H1 (cell line): ENCODE measurements around the gene DAG1. TPM values are rescaled to one million over a fixed set of nuclear protein-coding genes. Genes with fewer than 3 reads are reported as not detected.

ENCODE experiments used
- CTCF ChIA-PET: fragments of 300-600 bp; sonication (Branson Sonifier 250); formaldehyde crosslinking; loops from one replicate; lab custom pipeline; 2021; ENCODE audit not compliant: partially characterized antibody; lab: Charles Lee
- POLR2A ChIA-PET: fragments of 300-600 bp; sonication (Branson Sonifier 250); formaldehyde crosslinking; loops from one replicate; lab custom pipeline; 2021; ENCODE audit warnings: inconsistent platforms; ENCODE audit not compliant: partially characterized antibody; lab: Charles Lee
- DNase-seq, 2 experiments: peaks; one replicate each; pipeline versions ENCODE4 v3.0.0 to v3.0.0-alpha.2; 2010 to 2022; ENCODE audit warnings: low spot score in 2 of 2, low read depth in 1 of 2, mixed read lengths in 1 of 2
- FAIRE-seq: peaks from 2 replicates; lab custom pipeline; 2011; peaks lifted over from hg19 to GRCh38; lab: Jason Lieb, UNC
- H2AFZ ChIP-seq: 2 replicates; pipeline ENCODE4 v1.8.1; 2012; ENCODE audit warnings: low read length, inconsistent platforms
- H2AK5ac ChIP-seq: 2 replicates; pipeline ENCODE4 v1.6.1; 2013; ENCODE audit warnings: low read depth, low read length
- H2BK120ac ChIP-seq: replicated peaks from 2 replicates; pipeline ENCODE3; 2013; ENCODE audit warnings: low read depth, low read length, inconsistent platforms
- H2BK12ac ChIP-seq: 2 replicates; pipeline ENCODE4 v1.6.1; 2013; ENCODE audit warnings: low read depth, low read length
- H2BK15ac ChIP-seq: 2 replicates; pipeline ENCODE4 v1.6.1; 2013; ENCODE audit warnings: low read length
- H2BK20ac ChIP-seq: 2 replicates; pipeline ENCODE4 v1.6.1; 2013; ENCODE audit warnings: low read length
- H2BK5ac ChIP-seq: 2 replicates; pipeline ENCODE4 v1.6.1; 2013; ENCODE audit warnings: low read depth, low read length
- H3K14ac ChIP-seq: 2 replicates; pipeline ENCODE4 v1.6.1; 2013; ENCODE audit warnings: inconsistent platforms; ENCODE audit not compliant: insufficient read length
- H3K18ac ChIP-seq: 2 replicates; pipeline ENCODE4 v1.6.1; 2013; ENCODE audit warnings: low read length; ENCODE audit errors: extremely low read depth
- H3K23ac ChIP-seq: 2 replicates; pipeline ENCODE4 v1.6.1; 2013; ENCODE audit warnings: inconsistent platforms; ENCODE audit not compliant: insufficient read length
- H3K23me2 ChIP-seq: 2 replicates; pipeline ENCODE4 v1.6.1; 2013; ENCODE audit warnings: low read depth, low read length
- H3K27ac ChIP-seq: 2 replicates; pipeline ENCODE4 v1.6.1; 2011; ENCODE audit warnings: low read depth, low read length, inconsistent platforms
- H3K27me3 ChIP-seq, 4 experiments: replicated peaks in 1 of 4; 1 replicate in 1 of 4; 2 replicates in 3 of 4; pipeline versions ENCODE4 v1.6.1 to v1.8.1; 2011 to 2013; ENCODE audit warnings: low read length in 3 of 4, mild to moderate bottlenecking in 3 of 4, inconsistent platforms in 2 of 4, mixed read lengths in 2 of 4, moderate library complexity in 1 of 4; ENCODE audit not compliant: control insufficient read depth in 3 of 4, insufficient read depth in 3 of 4; ENCODE audit errors: extremely low read depth in 1 of 4
- H3K36me3 ChIP-seq, 4 experiments: 2 replicates each; pipeline versions ENCODE4 v1.6.1 to v1.8.1; 2011 to 2013; ENCODE audit warnings: mild to moderate bottlenecking in 4 of 4, low read length in 3 of 4, moderate library complexity in 2 of 4, control low read depth in 1 of 4, inconsistent platforms in 1 of 4; ENCODE audit not compliant: insufficient read depth in 4 of 4, control insufficient read depth in 2 of 4
- H3K4ac ChIP-seq: replicated peaks from 2 replicates; pipeline ENCODE3; 2013; ENCODE audit warnings: low read length, low read depth, mixed read lengths, inconsistent platforms; ENCODE audit not compliant: insufficient read length
- H3K4me1 ChIP-seq, 4 experiments: replicated peaks in 1 of 4; 1 replicate in 1 of 4; 2 replicates in 3 of 4; pipeline versions ENCODE4 v1.6.1 to v1.8.1; 2011 to 2013; ENCODE audit warnings: low read length in 3 of 4, inconsistent platforms in 2 of 4, mixed read lengths in 1 of 4; ENCODE audit not compliant: insufficient read depth in 4 of 4, control insufficient read depth in 3 of 4
- H3K4me2 ChIP-seq, 2 experiments: 2 replicates each; pipeline versions ENCODE4 v1.6.1 to v1.8.1; 2011 to 2013; ENCODE audit warnings: low read depth in 2 of 2, low read length in 2 of 2, control low read depth in 1 of 2, inconsistent platforms in 1 of 2, mild to moderate bottlenecking in 1 of 2; ENCODE audit not compliant: insufficient read depth in 1 of 2
- H3K4me3 ChIP-seq, 4 experiments: fragments of 200-600, 300-600 bp in 1 of 4; sonication (generic), shearing (Covaris generic), sonication (Bioruptor Twin) in 1 of 4; 2 replicates each; pipeline versions ENCODE4 v1.5.1 to v1.8.1; 2011 to 2016; ENCODE audit warnings: low read length in 4 of 4, low read depth in 3 of 4, control low read depth in 2 of 4, inconsistent platforms in 2 of 4, mild to moderate bottlenecking in 2 of 4, mixed read lengths in 1 of 4, moderate library complexity in 1 of 4; ENCODE audit not compliant: insufficient read depth in 2 of 4; ENCODE audit errors: extremely low read depth in 1 of 4
- H3K56ac ChIP-seq: replicated peaks from 2 replicates; pipeline ENCODE3; 2013; ENCODE audit warnings: low read depth, mild to moderate bottlenecking, mixed read lengths, low read length, inconsistent platforms; ENCODE audit not compliant: insufficient read length
- H3K79me1 ChIP-seq: 2 replicates; pipeline ENCODE4 v1.6.1; 2013; ENCODE audit warnings: low read depth, low read length, control low read depth
- H3K79me2 ChIP-seq, 2 experiments: 2 replicates each; pipeline versions ENCODE4 v1.6.1 to v1.8.1; 2012 to 2013; ENCODE audit warnings: low read length in 2 of 2, mild to moderate bottlenecking in 2 of 2, inconsistent platforms in 1 of 2; ENCODE audit not compliant: insufficient read depth in 2 of 2, control insufficient read depth in 1 of 2
- H3K9ac ChIP-seq, 4 experiments: replicated peaks in 1 of 4; 1 replicate in 1 of 4; 2 replicates in 3 of 4; pipeline versions ENCODE4 v1.6.1 to v1.8.1; 2011 to 2013; ENCODE audit warnings: low read depth in 3 of 4, low read length in 3 of 4, control low read depth in 2 of 4, mild to moderate bottlenecking in 2 of 4, moderate library complexity in 2 of 4, inconsistent platforms in 1 of 4; ENCODE audit errors: extremely low read depth in 1 of 4
- H3K9me3 ChIP-seq, 2 experiments: 2 replicates each; pipeline versions ENCODE4 v1.6.1 to v1.8.1; 2012 to 2013; ENCODE audit warnings: mild to moderate bottlenecking in 2 of 2, moderate library complexity in 2 of 2, control low read depth in 1 of 2, inconsistent platforms in 1 of 2, low read depth in 1 of 2, low read length in 1 of 2, mixed read lengths in 1 of 2; ENCODE audit not compliant: insufficient read depth in 2 of 2
- H4K20me1 ChIP-seq, 2 experiments: replicated peaks in 1 of 2; 2 replicates each; pipeline versions ENCODE3 to v1.8.1; 2011 to 2013; ENCODE audit warnings: inconsistent platforms in 2 of 2, low read length in 2 of 2, mild to moderate bottlenecking in 1 of 2; ENCODE audit not compliant: insufficient read depth in 2 of 2, control insufficient read depth in 1 of 2
- H4K5ac ChIP-seq: 2 replicates; pipeline ENCODE4 v1.6.1; 2013; ENCODE audit warnings: low read length, low read depth, mixed read lengths, inconsistent platforms; ENCODE audit not compliant: insufficient read length
- H4K8ac ChIP-seq: 2 replicates; pipeline ENCODE4 v1.8.0; 2013; ENCODE audit warnings: mild to moderate bottlenecking, moderate library complexity, low read length, inconsistent platforms; ENCODE audit not compliant: insufficient read depth; ENCODE audit errors: extremely low read depth
- H4K91ac ChIP-seq: replicated peaks from 2 replicates; pipeline ENCODE3; 2013; ENCODE audit warnings: low read length, mixed read lengths, inconsistent platforms; ENCODE audit not compliant: insufficient read length
- CTCF ChIP-seq, 3 experiments: IDR thresholded peaks; 1 replicate in 2 of 3; 2 replicates in 1 of 3; pipeline versions ENCODE4 v1.5.1 to v1.6.1; 2011; ENCODE audit warnings: low read length in 3 of 3, mild to moderate bottlenecking in 3 of 3, inconsistent platforms in 2 of 3, low read depth in 1 of 3, moderate library complexity in 1 of 3; ENCODE audit not compliant: insufficient read depth in 1 of 3; ENCODE audit errors: control extremely low read depth in 1 of 3
- JUND ChIP-seq: IDR thresholded peaks from 2 replicates; pipeline ENCODE4 v1.6.1; 2011; ENCODE audit warnings: mild to moderate bottlenecking, improper control_type of control experiment, low read length
- KDM4A ChIP-seq: IDR thresholded peaks from one replicate; pipeline ENCODE4 v1.7.1; 2012; ENCODE audit warnings: low read depth, mild to moderate bottlenecking, moderate library complexity, low read length, inconsistent platforms; ENCODE audit not compliant: severe bottlenecking
- NRF1 ChIP-seq: IDR thresholded peaks from 2 replicates; pipeline ENCODE4 v1.6.1; 2011; ENCODE audit warnings: mild to moderate bottlenecking, low read depth, low read length, improper control_type of control experiment
- PHF8 ChIP-seq: fragments of 200-600 bp; sonication (generic); conservative IDR thresholded peaks from 2 replicates; pipeline ENCODE4 v1.7.1; 2012; ENCODE audit warnings: low read depth, mild to moderate bottlenecking, inconsistent platforms, low read length, moderate library complexity
- POU5F1 ChIP-seq: IDR thresholded peaks from 2 replicates; pipeline ENCODE4 v1.6.1; 2011; ENCODE audit warnings: low read depth, mild to moderate bottlenecking, low read length, moderate library complexity
- RAD21 ChIP-seq, 2 experiments: IDR thresholded peaks in 1 of 2; conservative IDR thresholded peaks in 1 of 2; 2 replicates each; pipeline ENCODE4 v1.6.1; 2011; ENCODE audit warnings: low read depth in 2 of 2, low read length in 2 of 2, improper control_type of control experiment in 1 of 2, inconsistent platforms in 1 of 2, mild to moderate bottlenecking in 1 of 2, moderate library complexity in 1 of 2
- SP4 ChIP-seq: IDR thresholded peaks from 2 replicates; pipeline ENCODE4 v1.6.1; 2012; ENCODE audit warnings: low read length, inconsistent platforms
- TBP ChIP-seq: IDR thresholded peaks from 2 replicates; pipeline ENCODE4 v1.6.1; 2011; ENCODE audit warnings: low read depth, low read length, improper control_type of control experiment
- TCF12 ChIP-seq: IDR thresholded peaks from 2 replicates; pipeline ENCODE4 v1.6.1; 2011; ENCODE audit warnings: low read depth, mild to moderate bottlenecking, low read length
- TEAD4 ChIP-seq: IDR thresholded peaks from 2 replicates; pipeline ENCODE4 v1.6.1; 2012; ENCODE audit warnings: low read depth, low read length, inconsistent platforms, mixed read lengths
- ZNF274 ChIP-seq: IDR thresholded peaks from 2 replicates; pipeline ENCODE4 v1.7.0; 2012; ENCODE audit warnings: low read length, borderline replicate concordance; ENCODE audit errors: extremely low read depth
- WGBS, 2 experiments: shearing (Covaris generic) in 1 of 2; methylation state at CpG; one replicate each; pipeline versions ENCODE4 v1.1.6 to v1.1.7; 2013 to 2015; ENCODE audit warnings: low lambda C conversion rate in 2 of 2, mixed read lengths in 2 of 2, inconsistent platforms in 1 of 2, low coverage in 1 of 2, missing lambda C conversion rate in 1 of 2; ENCODE audit not compliant: insufficient replicate concordance in 2 of 2, insufficient coverage in 1 of 2, insufficient read length in 1 of 2; ENCODE audit errors: extremely low coverage in 1 of 2, missing lambda C conversion rate in 1 of 2; 5-methylcytosine and 5-hydroxymethylcytosine counted together
- polyA plus RNA-seq, 7 experiments: library from polyadenylated mRNA; depleted of rRNA in 3 of 7; stranded (reverse) in 5 of 7; unstranded in 2 of 7; fragments of >200 nt in 5 of 7; fragments of 200-250 nt in 2 of 7; gene quantifications; 1 replicate in 5 of 7; 2 replicates in 1 of 7; 4 replicates in 1 of 7; pipeline versions ENCODE4 v1.2.1 to v1.2.3, GENCODE V29; 2011 to 2013; ENCODE audit warnings: missing spikeins in 2 of 7, mixed read lengths in 2 of 7
- total RNA-seq: library from RNA; stranded (reverse); fragmentation: NEBNext Ultra II Directional; extraction: Animal tissue kit (Norgen Biotek cat#: 25700); gene quantifications from 2 replicates; pipeline ENCODE4 v1.2.1, GENCODE V29; 2021

DAG1 gene
- total and polyA plus RNA-seq, 2 of the 8 experiments (the other 6 are each of a cell fraction or from before 2014, with no cell fraction given) = 97.5 to 138 TPM

GRCh38 chr3:49498648-49499047, 28.6 kb downstream of the DAG1 start:
- no peak overlapping the region for H2AFZ ChIP-seq
- no peak overlapping the region for H3K9ac ChIP-seq
- no peak overlapping the region for H2BK12ac ChIP-seq
- no peak overlapping the region for H4K8ac ChIP-seq
- FAIRE-seq = no peak
- no peak overlapping the region for H3K14ac ChIP-seq
- peaks cover 6% of the 10 kb centered on the region for H3K79me1 ChIP-seq
- no peak overlapping the region for H2BK15ac ChIP-seq
- H3K9me3 ChIP-seq = no peaks in the 10 kb centered on the region
- H3K4me1 ChIP-seq = no peaks in the 10 kb centered on the region
- H4K5ac ChIP-seq = no peak overlapping the region
- no peak overlapping the region for H2BK20ac ChIP-seq
- peaks cover 2 to 11% of the 10 kb centered on the region in 2 experiments for H4K20me1 ChIP-seq
- no peak overlapping the region for H3K4ac ChIP-seq
- H3K18ac ChIP-seq = no peak overlapping the region
- peaks cover 0 to 1% (median 0%) of the 10 kb centered on the region in 4 experiments; a peak in 1 of 8 replicates for H3K36me3 ChIP-seq
- no peak overlapping the region for H3K56ac ChIP-seq
- no peaks in the 10 kb centered on the region for H3K23me2 ChIP-seq
- ChIA-PET POLR2A (interaction anchor here (1.1 to 2.2 kb wide), 6 partner anchors 9 to 68 kb away, joined by 3 to 7 read pairs (median 4); partner anchors contain the start of gene DAG1), CTCF (interaction anchor here (0.5 to 4.3 kb wide), 5 partner anchors 42 to 817 kb away, joined by 3 to 14 read pairs (median 4); no protein-coding TSS in a partner anchor)
- no peak overlapping the region for H3K23ac ChIP-seq
- H4K91ac ChIP-seq = no peak overlapping the region
- DNase-seq = no peak
- H2BK5ac ChIP-seq = no peak overlapping the region
- no peak overlapping the region for H2AK5ac ChIP-seq
- WGBS, 2 experiments = 88% methylated on average over 3 of the region's 3 CpGs; no CpG with 5 or more reads in 1 of the 2 experiments
- H3K27ac ChIP-seq = no peak overlapping the region
- no peak overlapping the region for H2BK120ac ChIP-seq
- no peak overlapping the region for H3K4me2 ChIP-seq
- peaks cover 0 to 75% of the 10 kb centered on the region in 2 experiments; a peak in 3 of 4 replicates for H3K79me2 ChIP-seq
- no peaks in the 10 kb centered on the region for H3K27me3 ChIP-seq
- no peak overlapping the region for H3K4me3 ChIP-seq
- no peak for TF ChIP-seq RAD21 (IDR thresholded peaks at IDR 0.05 in 1 of 2, conservative IDR thresholded peaks at IDR 0.05 in 1 of 2; ENCODE audit: low read depth in 2 of 2, low read length in 2 of 2)
- no peak for TF ChIP-seq SP4
- no peak for TF ChIP-seq TBP
- TF ChIP-seq JUND = no peak
- TF ChIP-seq PHF8 = no peak
- no peak for TF ChIP-seq ZNF274
- TF ChIP-seq KDM4A = no peak
- TF ChIP-seq TEAD4 = no peak
- no peak for TF ChIP-seq NRF1
- no peak for TF ChIP-seq CTCF (IDR thresholded peaks at IDR 0.05; ENCODE audit: control extremely low read depth in 1 of 3, insufficient read depth in 1 of 3, low read depth in 1 of 3, low read length in 3 of 3)
- no peak for TF ChIP-seq POU5F1
- TF ChIP-seq TCF12 = no peak
